Retina (tissue), 1 donor: ENCODE results near the gene AKR1A1.
A peak's percentile ranks its signal among the peaks of the same experiment; 100 is the strongest.
"Not testable (repeated sequence)": the region's sequence is repeated elsewhere in the genome, so short reads cannot be mapped to it uniquely, and the experiment has no call there.

ENCODE experiments used
- DNase-seq: peaks from one replicate; pipeline ENCODE4 v3.0.0-alpha.2; 2016

Gene AKR1A1

DNA sequence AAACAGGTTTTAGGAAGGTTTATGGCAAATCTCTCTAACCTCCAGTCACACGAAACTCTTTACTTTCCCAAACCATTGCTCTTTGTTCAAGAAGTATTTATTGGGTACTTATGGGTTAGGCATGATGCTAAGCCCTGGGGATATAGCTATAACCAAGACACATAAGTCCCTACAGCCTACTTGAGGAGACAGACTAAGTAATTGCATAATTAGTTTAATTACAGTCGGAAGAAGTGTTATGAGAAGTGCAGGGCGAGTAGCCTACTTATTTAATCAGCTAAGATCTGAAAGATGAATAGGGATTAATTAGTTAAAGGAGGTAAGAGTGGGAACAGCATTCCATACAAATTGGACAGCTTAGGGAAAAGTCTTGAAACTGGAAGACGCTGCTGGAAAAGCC lies 20.0 kb downstream of the AKR1A1 start:
- no peak for DNase-seq

DNA sequence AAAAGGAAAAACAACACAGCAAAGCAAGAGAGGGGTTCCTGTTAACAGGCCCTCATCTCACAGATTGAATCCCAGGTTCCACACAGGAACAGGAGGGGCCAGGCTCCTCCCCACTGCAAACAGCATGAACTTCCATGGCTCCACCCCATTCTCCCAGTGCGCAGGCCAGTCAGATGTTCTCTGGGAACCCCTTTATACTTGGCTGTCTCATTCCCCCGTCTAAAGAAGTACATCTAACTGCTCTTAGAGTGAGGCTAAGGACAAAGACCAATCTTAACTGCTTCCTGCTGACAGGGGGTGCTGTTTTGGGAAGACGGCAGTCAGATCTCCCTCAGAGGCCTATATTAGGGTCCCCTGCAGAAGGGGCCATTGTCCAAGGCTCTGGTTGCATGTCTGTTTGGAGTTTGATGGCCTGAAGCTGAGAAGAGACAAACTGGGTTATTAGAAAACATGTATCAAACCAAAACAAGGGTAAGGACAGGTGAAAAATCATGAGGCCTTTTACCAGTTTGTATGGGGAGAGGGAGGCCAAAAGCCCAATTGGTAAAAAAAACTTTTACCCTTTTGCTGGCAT lies 22.7 kb downstream of the AKR1A1 start:
- DNase-seq, result no peak

DNA sequence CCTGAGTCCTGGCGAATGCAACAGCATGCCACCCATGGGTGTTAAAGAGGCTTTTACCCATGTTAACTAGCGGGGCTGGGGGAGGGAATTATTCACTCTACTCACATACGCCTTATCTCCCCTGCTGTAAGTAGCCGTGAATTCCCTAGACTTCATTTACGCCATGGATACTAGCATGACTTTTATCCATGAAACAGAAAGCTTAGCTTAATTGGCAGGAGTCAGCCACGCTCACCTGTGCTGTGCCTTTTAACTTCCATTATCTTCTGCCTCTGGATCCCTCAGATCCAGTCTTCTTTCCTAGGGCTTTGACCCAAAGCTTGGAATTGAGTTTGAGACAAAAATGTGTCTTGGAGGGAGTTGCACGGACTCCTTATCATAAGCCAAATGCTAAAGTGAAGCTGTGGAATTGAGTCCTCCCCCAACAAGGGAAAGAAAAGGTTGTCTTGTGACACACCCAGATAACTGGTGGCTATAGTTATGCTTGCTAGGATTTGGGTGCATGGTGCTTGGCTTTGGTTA lies 23.5 kb downstream of the AKR1A1 start:
- no peak for DNase-seq

DNA sequence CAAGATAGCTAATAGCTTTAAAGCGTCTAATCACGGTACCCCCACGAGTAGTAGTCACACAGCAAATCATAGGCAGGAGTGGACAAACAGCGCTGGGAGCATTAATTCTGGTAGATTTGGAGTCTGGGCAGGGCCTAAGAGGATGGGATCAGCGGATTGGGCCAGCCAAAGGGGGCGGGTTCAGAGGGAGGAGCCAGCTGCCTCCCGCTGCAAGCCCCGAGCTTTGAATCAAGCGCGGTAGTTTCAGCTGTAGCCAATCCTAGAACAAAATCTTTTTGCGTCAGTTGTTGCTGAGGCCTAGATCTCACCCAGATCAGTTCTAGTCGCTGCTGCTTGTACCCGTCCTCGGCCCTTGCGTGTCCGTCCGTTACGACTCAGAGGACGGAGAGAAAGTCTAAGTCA lies 32.6 kb downstream of the AKR1A1 start:
- DNase-seq, result peak; percentile 97

DNA sequence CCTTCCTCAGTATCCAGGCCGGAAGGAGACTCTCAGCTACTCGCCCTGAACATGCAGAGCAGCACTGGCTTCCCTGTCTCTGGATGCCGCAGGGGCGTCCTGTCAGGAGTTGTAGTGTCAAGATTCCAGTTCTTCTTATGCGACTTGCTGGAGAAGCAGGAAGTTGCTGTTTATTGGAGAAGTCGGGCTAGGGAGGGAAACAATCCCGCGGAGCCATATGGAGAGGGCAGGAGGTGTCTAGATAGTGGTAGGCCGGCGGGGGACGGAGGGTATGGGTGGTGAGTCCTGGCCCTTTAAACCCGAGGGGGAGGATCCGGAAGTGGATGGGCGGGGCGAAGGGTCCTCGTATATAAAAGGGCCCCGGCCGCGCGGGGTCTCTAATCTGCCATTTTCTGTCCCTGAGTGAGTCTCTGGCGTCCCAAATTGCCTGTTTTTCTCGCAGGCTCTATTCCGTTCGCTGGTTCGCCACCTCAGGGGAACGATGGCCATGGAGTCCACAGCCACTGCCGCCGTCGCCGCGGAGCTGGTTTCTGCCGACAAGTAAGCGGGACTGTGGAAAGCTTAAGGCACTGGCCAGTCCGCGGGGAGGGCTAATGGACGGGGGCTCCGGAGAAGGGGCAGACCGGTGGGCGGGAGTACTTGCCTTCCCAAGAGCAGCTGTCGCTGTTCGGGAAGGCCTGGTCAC lies 33.2 kb downstream of the AKR1A1 start, which contains the start of gene NASP:
Gene NASP, plus strand, starts transcription at position 376 of the 685 bp plus-strand sequence. Its CDS starts 106 bp downstream, at position 482.
- peak; percentile 99 for DNase-seq

DNA sequence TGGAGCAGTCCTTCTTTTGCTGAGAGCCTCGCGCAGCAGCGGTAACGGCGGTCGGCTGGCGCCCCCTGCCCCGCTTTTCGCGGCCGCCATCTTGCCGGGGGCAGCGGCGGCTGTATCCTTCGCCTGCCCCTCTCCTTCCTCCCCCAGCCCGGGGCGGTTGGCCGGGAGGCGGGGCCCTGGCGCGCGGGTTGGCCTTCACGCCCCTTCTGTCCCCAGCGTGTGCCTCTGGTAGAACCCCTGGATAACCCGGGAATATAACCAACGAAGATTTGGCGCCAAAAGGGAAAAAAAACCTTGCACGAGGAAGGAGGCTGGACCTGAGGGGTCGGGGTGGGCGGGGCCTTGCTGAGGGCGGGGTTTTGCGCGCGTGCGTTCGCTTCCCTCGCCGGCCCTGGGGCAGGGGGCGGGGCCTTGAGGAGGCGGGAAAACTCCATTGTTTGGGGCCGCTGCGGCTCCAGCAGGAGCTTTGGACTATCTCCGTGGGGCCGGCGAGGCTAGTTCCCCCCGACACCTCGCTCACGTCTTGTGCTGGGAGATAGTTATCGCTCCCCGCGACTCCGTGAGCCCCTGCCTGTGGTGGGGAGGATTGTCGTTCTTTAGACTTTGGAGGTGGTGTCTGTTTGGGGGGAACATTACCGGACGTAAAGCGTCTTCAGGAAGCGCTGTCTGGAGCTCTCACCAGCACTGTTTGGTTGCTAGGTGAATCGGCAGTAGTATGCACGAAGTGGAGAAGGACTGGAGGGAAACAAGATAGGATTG lies 33.9 kb downstream of the AKR1A1 start:
- DNase-seq, result peak; percentile 96

DNA sequence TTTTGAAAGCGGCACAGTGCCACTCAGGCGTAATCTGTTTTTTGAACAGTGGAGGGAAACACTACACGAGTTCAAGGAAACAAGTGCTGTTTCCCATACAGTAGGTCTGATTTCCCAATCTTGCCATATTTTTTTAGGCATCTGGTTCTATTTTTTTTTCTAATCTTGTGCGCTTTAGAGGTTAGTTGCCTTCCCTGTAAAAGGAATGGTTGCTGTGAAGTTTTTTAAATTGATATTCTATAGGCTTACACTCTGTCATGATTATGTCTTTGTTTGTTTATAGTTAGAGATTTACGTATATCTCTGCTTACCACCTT lies 34.4 kb downstream of the AKR1A1 start:
- no peak for DNase-seq

DNA sequence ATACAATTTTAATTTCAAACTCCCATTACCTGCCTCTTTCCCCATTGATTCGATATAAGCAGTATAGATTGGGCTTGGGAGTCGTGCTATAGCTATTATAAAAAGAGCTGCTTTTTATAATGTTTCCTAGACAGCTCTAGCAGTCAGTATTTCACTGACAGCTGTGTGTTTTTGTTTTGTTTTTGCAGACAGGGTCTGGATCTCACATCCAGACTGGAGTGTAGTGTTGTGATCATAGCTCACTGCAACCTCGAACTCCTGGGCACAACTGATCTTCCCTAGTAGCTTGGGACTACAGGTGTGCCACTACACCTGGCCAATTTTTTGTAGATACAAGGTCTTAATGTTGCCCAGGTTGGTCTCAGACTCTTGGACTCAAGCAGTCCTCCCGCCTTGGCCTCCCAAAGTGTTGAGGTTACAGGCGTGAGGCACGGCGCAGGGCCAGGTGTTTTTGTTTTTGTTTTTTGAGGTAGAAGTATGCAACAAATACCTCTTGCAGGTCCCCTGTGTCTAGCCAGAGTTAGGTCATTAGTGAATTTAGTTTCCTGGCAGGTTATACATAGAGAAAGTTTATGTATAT lies 35.0 kb downstream of the AKR1A1 start:
- DNase-seq, result no peak

DNA sequence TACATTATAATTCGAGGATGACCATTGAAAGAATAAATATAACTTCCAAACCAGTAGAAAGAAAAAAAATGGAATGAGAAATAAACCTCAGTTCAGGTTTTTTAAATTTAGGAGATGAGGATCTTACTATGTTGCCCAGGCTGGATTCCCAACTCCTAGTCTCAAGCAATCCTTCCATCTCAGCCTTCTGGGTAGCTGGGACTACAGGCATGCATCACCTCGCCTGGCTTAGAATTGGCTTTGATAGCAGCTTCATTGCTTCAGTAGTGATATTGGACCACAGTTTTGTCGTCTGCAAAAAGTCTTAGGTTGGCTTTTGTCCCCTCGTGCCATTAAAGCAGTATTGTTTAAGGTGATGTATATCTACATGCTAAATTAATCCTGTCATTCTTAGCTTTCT lies 36.1 kb downstream of the AKR1A1 start:
- DNase-seq, result no peak

DNA sequence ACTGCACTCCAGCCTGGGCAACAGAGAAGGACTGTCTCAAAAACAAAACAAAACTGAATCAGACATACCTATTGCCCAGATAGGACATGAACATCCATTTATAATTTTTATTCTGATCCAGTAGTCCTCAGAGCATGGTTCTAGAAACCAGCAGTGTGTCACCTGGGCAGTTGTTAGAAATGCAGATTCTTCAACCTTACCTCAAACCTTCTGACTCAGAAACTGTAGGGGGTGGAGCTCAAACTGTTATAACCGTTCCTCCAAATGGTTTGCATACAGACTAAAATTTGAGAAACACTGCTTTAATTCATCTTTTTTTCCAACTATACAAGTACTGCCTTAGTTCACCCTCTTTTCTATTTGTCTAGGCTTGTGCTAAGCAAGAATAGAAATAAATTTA lies 39.2 kb downstream of the AKR1A1 start:
- DNase-seq, result no peak

DNA sequence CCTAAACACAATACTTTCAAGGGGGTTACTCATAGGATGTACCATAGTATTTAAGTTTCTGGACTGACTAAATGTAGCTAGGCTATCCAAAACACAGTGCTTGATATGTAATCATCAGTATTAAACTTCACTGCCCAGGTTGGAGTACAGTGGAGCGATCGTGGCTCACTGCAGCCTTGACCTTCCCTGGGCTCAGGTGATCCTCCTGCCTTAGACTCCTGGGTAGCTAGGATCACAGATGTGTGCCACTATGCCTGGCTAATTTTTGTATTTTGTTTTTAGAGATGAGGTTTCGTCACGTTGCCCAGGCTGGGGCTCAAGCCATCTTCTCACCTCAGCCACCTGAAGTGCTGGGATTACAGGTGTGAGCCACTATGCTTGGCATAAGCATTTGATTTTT lies 43.8 kb downstream of the AKR1A1 start:
- DNase-seq, result no peak

DNA sequence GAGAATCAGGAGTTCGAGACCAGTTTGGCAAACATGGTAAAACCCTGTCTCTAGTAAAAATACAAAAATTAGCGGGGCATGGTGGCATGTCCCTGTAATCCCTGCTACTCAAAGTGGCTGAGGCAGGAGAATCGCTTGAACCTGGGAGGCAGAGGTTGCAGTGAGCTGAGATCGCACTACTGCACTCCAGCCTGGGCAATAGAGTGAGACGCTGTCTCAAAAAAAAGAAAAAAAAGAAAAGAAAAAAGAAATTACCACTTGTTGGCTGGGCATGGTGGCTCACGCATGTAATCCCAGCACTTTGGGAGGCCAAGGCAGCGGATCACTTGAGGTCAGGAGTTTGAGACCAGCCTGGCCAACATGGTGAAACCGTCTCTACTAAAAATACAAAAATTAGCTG lies 46.1 kb downstream of the AKR1A1 start:
- DNase-seq, result not testable (repeated sequence)

DNA sequence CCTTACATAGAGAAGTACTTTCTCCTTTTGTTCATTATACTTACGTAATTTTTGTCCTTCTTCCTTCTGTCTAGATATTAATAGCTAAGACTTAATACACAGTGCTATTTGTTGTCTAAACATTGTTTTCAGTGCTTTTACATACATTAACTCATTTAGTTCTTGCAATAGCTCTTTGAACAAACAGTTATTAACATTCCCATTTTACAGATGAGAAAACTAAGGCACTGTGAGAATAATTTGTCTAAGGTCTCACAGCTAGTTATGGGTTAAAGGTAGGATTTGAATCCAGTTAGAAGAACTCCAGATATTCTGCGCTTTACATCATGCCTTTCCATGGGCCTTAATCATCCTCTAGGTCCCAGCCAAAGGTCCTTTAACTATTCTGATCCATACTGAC lies 53.6 kb downstream of the AKR1A1 start:
- no peak for DNase-seq

DNA sequence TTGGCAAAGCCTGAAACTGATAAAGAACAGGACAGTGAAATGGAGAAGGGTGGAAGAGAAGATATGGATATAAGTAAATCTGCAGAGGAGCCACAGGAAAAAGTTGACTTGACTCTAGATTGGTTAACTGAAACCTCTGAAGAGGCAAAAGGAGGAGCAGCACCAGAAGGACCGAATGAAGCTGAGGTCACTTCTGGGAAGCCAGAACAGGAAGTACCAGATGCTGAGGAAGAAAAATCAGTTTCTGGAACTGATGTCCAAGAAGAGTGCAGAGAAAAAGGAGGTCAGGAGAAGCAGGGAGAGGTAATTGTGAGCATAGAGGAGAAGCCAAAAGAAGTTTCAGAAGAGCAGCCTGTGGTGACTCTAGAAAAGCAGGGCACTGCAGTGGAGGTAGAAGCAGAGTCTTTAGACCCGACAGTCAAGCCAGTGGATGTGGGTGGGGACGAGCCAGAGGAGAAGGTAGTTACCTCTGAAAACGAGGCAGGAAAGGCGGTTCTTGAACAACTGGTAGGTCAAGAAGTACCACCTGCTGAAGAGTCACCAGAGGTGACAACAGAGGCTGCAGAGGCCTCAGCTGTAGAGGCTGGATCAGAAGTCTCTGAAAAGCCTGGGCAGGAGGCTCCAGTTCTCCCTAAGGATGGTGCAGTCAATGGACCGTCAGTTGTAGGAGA lies 56.9 kb downstream of the AKR1A1 start:
- DNase-seq, result no peak

DNA sequence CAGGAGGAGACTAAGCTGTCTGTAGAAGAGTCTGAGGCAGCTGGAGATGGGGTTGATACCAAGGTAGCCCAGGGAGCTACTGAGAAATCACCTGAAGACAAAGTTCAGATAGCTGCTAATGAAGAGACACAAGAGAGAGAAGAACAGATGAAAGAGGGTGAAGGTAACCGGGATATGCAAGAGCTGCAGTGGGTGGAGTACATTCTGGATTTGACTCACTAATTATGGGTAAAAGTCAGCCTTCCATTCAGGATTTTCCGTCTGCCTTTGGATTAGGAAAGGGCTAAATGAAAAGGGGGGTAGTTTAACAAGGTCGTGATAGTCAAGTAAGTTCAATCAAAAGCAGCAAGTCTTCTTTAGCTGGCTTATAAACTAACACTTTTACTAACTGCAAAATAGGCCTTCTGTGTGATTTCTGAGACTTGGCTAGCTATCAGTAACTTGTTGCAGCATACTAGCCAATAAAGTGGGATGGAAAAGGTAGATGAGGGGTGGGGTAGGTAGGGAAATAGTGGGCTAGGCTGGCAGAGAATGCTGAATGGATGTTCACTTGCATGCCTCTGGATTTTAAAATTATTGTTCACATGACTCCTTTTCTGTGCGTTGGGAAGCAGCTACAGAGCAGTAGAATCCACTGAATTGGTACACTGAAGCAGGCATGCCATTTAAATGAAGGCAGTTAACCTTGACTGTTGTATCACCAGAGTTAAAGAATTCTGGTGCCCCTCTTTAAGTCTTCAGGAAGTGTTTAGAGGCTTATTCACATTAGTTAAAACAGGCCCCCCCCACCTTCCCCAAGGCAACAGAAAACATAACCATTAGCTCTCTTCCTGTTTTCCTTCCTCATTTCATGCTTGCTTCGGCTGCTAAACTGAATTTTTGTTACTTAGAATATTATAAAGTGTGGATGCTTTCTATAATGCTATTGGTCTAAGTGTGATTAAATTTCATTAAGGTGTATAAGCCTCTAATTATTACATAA lies 57.8 kb downstream of the AKR1A1 start:
- no peak for DNase-seq

DNA sequence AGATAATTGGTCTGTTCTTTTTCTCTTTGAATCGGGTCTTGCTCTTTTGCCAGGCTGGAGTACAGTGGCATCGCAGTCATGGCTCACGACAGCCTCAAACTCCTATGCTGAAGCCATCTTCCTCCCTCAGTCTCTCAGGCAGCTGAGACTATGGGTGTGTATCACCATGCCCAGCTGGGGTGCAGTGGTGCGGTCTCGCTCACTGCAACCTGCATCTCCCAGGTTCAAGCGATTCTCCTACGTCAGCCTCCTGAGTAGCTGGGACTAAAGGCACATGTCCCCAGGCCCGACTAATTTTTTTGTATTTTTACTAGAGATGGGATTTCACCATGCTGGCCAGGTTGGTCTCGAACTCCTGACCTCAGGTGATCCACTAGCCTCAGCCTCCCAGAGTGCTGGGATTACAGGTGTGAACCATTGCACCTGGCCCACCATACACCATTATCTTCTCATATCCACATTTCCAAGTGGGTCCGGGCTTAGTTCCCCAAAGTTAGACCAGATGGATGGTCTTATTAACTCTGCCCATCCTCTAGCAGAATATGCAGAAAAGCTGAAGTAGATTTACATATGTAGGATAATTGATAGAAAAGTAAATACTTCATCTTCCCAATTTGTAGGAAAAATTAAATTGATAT lies 60.1 kb downstream of the AKR1A1 start:
- DNase-seq, result no peak

DNA sequence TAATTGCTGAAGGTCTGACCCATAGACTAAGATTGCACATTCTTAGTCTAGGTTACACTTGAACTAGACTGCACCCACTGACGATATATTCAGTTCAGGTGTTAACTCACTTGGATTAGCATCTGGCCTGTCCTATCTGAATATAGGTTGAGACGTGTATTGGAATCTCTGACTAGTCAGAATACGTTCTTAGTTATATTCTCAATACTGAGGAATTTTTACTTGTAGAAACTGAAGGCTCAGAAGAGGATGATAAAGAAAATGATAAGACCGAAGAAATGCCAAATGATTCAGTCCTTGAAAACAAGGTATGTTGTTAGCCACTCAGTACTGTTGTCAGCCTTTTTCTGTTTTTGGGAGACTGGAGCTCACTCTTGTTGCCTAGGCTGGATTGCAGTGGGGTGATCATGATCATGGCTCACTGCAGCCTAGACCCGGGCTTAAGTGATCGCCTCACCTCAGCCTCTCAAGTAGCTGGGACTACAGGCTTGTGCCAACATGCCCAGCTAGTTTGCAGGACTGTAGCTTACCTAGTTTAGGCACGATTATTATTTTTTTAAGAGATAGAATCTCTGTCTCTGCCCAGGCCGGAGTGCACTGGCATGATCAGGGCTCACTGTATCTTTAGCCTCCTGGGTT lies 62.4 kb downstream of the AKR1A1 start:
- no peak for DNase-seq

DNA sequence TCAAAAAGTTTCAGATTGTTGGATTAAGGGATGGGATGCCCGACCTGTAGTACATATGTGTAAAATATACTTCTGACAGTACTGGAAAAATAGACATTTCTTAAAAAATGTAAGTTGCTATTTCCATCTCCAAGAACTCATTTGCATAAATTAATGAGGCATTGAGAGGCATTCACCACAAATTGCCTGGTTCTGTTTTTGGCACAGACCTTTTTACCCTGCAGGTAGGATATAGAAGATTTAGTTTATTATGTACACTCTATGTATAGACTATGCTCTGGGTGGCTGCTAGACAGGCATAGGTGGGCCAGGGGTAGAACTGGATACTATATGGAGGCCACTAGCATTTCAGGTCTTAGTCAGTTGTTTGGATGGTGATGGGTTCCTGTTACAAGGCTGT lies 65.3 kb downstream of the AKR1A1 start:
- no peak for DNase-seq

DNA sequence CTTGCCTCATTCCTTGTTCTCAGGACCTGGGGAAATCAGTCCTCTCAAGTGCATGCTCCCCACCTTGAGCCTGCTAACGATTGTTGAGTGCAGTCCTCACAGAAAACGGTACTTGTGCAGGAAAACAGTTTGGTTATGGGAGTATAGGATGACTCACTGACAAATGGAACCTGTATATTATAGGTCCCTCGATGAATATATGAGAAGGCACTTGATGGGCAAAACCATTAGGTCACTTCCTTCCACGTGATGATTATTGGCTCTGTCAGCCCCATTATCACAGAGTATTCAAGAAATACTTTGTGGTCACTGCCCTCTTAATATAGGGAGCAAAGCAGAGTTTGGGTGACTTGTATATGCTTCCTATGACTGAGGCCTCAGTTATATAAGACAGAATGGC lies 67.0 kb downstream of the AKR1A1 start:
- DNase-seq, result no peak

DNA sequence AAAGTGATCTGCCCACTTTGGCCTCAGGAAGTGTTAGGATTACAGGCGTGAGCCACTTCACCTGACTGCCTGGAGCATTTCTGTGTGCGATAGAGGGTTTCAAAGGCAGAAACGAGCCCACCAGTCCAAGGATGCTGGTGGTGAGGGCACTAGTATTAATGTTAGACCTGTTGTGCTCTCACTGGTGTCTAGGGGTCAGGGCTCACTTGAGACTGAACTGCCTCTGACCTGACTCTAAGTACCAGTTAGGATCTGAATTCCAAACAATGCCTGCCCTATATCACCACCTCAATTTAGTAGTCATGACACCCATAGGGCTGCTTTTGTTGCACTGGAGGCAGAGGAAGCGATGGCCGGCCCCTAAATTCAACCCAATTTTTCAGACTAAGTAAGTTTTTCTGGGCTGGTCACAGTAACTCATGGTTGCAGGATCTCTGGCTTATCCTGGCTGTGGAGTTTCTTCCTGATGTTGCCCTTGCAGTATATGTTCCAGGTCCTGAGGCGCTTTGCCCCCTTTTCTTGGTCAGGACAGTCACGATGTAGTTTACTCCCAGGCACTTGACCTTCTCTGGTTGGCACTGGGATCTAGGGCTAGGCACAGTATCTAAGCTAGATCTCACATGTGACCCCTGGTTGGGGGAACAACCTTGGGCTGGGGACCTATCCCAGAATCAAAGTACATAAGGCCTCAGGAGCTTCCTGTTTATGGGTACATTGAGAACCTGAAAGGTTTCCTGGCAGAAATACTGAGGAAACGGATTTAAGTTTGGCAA lies 68.7 kb downstream of the AKR1A1 start:
- no peak for DNase-seq
